HFFc6 (cell line): ENCODE measurements around the gene NXF3. TPM values are rescaled to one million over a fixed set of nuclear protein-coding genes. Genes with fewer than 3 reads are reported as not detected.

Source experiments
- DNase-seq: peaks from one replicate; pipeline ENCODE4 v3.0.0-alpha.2; 2018
- H3K27ac Mint-ChIP-seq: 2 replicates; pipeline ENCODE4 v1.8.0; 2020; ENCODE audit warnings: mild to moderate bottlenecking, mixed read lengths
- H3K27me3 Mint-ChIP-seq: 2 replicates; pipeline ENCODE4 v1.8.0; 2021; ENCODE audit warnings: mild to moderate bottlenecking, moderate library complexity, mixed read lengths; ENCODE audit not compliant: insufficient read depth
- H3K36me3 Mint-ChIP-seq: 2 replicates; pipeline ENCODE4 v1.8.0; 2021; ENCODE audit warnings: low read depth, mixed read lengths
- H3K4me1 Mint-ChIP-seq: 2 replicates; pipeline ENCODE4 v1.8.0; 2020; ENCODE audit warnings: low read depth, mixed read lengths
- H3K4me3 Mint-ChIP-seq: 2 replicates; pipeline ENCODE4 v1.8.0; 2020; ENCODE audit warnings: mild to moderate bottlenecking, moderate library complexity, mixed read lengths
- H3K9me3 Mint-ChIP-seq: 2 replicates; pipeline ENCODE4 v1.8.0; 2020; ENCODE audit warnings: mild to moderate bottlenecking, mixed read lengths
- total RNA-seq, 6 experiments: library from RNA; stranded (reverse); fragmentation: NEBNext Ultra II Directional; extraction: Animal tissue kit (Norgen Biotek cat#: 25700); gene quantifications; 2 replicates in 1 of 6; 3 replicates in 5 of 6; pipeline ENCODE4 v1.2.3, GENCODE V29; 2021
- TF ChIP-seq, protein P1 (sequence below): fragments of 200-600 bp; sonication (generic); IDR thresholded peaks from 2 replicates; pipeline ENCODE4 v1.5.0; 2021; ENCODE audit warnings: antibody characterized with exemption, mild to moderate bottlenecking

NXF3 gene
- total RNA-seq, 6 experiments from 2014 or later: 0.54 to 4.2 (median 1.1) TPM

GRCh38 chrX:103073467-103073866 is 19.5 kb downstream of the NXF3 start:
- TF ChIP-seq, protein P1, sequence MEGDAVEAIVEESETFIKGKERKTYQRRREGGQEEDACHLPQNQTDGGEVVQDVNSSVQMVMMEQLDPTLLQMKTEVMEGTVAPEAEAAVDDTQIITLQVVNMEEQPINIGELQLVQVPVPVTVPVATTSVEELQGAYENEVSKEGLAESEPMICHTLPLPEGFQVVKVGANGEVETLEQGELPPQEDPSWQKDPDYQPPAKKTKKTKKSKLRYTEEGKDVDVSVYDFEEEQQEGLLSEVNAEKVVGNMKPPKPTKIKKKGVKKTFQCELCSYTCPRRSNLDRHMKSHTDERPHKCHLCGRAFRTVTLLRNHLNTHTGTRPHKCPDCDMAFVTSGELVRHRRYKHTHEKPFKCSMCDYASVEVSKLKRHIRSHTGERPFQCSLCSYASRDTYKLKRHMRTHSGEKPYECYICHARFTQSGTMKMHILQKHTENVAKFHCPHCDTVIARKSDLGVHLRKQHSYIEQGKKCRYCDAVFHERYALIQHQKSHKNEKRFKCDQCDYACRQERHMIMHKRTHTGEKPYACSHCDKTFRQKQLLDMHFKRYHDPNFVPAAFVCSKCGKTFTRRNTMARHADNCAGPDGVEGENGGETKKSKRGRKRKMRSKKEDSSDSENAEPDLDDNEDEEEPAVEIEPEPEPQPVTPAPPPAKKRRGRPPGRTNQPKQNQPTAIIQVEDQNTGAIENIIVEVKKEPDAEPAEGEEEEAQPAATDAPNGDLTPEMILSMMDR: no peak
- Mint-ChIP-seq H3K27ac (no peak overlapping the region), H3K9me3 (no peaks in the 10 kb centered on the region), H3K36me3 (no peaks in the 10 kb centered on the region), H3K27me3 (no peaks in the 10 kb centered on the region; the same call in none of the 2 replicates), H3K4me1 (peaks cover 9% of the 10 kb centered on the region; the same call in 1 of the 2 replicates), H3K4me3 (peak overlapping the region; percentile 32; the same call in 1 of the 2 replicates)
- peak; percentile 23 for DNase-seq

DNA sequence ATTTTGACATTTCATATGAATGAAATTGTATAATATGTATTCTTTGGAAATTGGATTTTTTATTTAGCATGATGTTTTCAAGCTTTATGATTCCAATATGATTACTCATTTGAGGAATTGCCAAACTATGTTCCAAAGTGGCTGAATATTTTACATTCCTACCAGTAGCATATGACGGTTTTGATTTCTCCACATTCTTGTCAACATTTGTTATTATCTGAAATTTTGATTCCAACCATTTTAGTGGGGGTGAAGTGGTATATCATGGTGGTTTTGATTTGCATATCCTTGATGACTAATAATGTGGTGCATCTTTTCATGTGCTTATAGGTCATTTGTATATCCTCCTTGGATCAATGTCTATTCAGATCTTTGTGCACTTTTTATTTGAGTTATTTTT is 26.3 kb downstream of the NXF3 start:
- H3K9me3 Mint-ChIP-seq: no peaks in the 10 kb centered on the region
- no peaks in the 10 kb centered on the region for H3K36me3 Mint-ChIP-seq
- H3K27ac Mint-ChIP-seq: no peak overlapping the region
- TF ChIP-seq, protein P1: no peak
- peaks cover 6% of the 10 kb centered on the region; the same call in 1 of the 2 replicates for H3K4me1 Mint-ChIP-seq
- H3K27me3 Mint-ChIP-seq: peaks cover 4% of the 10 kb centered on the region
- peak; percentile 0 for DNase-seq
- no peak overlapping the region for H3K4me3 Mint-ChIP-seq

DNA sequence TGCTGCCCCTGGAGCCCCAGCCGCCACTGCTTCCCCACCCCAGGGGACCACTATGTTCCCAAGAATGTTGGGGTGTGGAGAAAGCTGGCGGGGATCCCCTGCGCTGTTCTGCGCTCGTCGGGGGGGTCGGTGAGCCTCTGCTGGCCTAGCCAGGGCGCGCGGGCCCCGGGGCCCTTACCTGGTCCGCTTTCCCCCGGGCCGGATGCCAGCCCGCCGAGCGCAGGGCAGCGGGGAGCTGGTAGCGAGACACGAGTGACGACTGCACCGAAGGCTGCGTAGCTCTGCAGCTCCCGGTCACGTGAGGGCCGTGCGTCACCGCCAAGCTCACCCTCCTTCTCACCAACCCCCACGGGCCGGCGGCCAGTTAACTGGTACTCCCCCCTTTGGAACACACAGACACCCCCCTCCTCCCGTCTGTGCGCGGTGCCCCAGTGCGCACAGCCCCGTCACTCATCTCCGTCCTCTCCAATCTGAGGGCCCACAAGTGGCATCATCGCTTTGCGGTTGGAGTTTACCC is 29.0 kb downstream of the NXF3 start, which contains the start of gene BEX1:
Gene BEX1, minus strand, starts transcription at position 254 of the 517 bp plus-strand sequence. CDS start 897 bp downstream, outside the sequence.
- no peak within 1 kb of the TSS; the same call in 1 of the 2 replicates for H3K4me3 Mint-ChIP-seq
- no peak for DNase-seq
- no peaks in the 10 kb centered on the region for H3K36me3 Mint-ChIP-seq
- H3K27me3 Mint-ChIP-seq: peaks cover 4% of the 10 kb centered on the region
- H3K27ac Mint-ChIP-seq: no peak within 1 kb of the TSS
- no peaks in the 10 kb centered on the region for H3K9me3 Mint-ChIP-seq
- TF ChIP-seq, protein P1: no peak
- peaks cover 6% of the 10 kb centered on the region; the same call in 1 of the 2 replicates for H3K4me1 Mint-ChIP-seq

DNA sequence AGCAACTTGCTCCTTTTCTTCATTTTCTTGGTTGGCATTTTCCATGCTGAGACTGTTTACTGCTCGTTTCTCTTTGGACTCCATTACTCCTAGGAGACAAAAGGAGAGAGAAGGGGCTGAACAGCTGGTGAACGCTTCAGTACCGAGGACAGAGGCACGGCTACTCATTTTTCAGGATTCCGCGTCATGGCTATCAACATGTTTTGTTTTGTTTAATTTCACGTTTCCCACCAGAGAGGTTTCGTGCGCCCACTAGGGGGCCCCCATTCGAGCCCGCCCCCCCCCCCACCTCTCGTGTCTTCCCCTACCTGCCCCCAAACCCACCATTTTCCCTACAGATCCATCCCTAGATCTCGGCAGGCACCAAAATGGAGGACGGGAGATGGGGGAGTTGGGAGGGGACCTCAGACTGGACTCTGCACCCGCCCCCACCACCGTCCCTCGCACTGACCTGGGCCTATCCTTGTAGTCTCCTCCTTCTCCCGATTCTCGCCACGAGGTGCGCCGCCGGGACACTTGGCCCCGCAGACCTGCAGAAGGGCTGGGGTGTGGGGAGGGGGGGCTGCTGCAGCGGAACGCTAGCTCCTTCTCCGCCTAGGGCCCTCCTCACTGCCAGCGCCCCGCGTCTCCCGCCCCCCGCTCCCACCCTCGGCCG is 29.6 kb downstream of the NXF3 start:
- Mint-ChIP-seq H3K27ac (no peak overlapping the region), H3K4me1 (peaks cover 6% of the 10 kb centered on the region; the same call in 1 of the 2 replicates), H3K9me3 (no peaks in the 10 kb centered on the region), H3K4me3 (no peak overlapping the region; the same call in 1 of the 2 replicates), H3K27me3 (peaks cover 4% of the 10 kb centered on the region), H3K36me3 (no peaks in the 10 kb centered on the region)
- peak; percentile 4 for DNase-seq
- TF ChIP-seq, protein P1: peak; percentile 31; the same call in 1 of the 2 replicates

GRCh38 chrX:103061486-103061885 is 31.5 kb downstream of the NXF3 start:
- Mint-ChIP-seq H3K9me3 (no peaks in the 10 kb centered on the region), H3K27ac (no peak overlapping the region), H3K4me1 (peaks cover 2% of the 10 kb centered on the region; the same call in 1 of the 2 replicates), H3K36me3 (no peaks in the 10 kb centered on the region), H3K27me3 (peaks cover 4% of the 10 kb centered on the region), H3K4me3 (no peak overlapping the region)
- TF ChIP-seq, protein P1: no peak
- DNase-seq: no peak
